Stimulated activated effector memory CD8-positive, alpha-beta T cell treated with anti-CD3 and anti-CD28 coated beads, Interleukin-12 subunit alpha, Interleukin-12 subunit beta, amount 100 ng/mL, for 72 hours (primary cell): ENCODE results near the gene TEKT4.
"Not testable (repeated sequence)": the region's sequence is repeated elsewhere in the genome, so short reads cannot be mapped to it uniquely, and the experiment has no call there.

Experiments
- ATAC-seq: fragments of 150-1000 bp; cut with Tn5 transposase; 2 replicates; pipeline ENCODE4 v1.10.0; 2021
- DNase-seq, 2 donors: peaks; one replicate each; pipeline ENCODE4 v3.0.0; 2021 to 2022; ENCODE audit warnings: low spot score in 2 of 2
- H3K27ac Mint-ChIP-seq: one replicate; pipeline ENCODE4 v1.8.0; 2022; ENCODE audit warnings: mild to moderate bottlenecking, mixed read lengths
- H3K36me3 Mint-ChIP-seq: one replicate; pipeline ENCODE4 v1.8.0; 2022; ENCODE audit warnings: mild to moderate bottlenecking, mixed read lengths
- H3K4me1 Mint-ChIP-seq: one replicate; pipeline ENCODE4 v1.8.0; 2022; ENCODE audit warnings: mixed read lengths
- H3K4me3 Mint-ChIP-seq: one replicate; pipeline ENCODE4 v1.8.0; 2022; ENCODE audit warnings: mild to moderate bottlenecking, mixed read lengths
- H3K9me3 Mint-ChIP-seq: one replicate; pipeline ENCODE4 v1.8.0; 2022; ENCODE audit warnings: mixed read lengths

TEKT4 gene

DNA sequence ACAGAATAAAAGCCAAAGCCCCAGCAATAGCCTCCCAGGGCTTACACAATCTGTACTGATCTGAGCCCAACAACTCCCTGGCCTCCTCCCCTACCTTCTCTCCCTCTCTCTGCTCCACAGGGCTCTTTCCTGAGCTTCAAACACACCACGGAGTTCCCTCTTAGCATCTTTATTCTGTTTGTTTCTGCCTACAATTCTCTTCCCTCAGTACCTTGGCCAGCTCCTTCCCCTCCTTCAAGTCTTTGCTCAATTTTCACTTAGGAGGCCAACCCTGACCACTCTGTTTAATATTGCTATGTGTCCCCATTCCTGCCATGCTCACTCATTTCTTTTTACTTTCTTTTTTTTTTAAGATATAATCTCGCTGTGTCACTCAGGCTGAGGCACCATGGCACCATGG is 53.8 kb downstream of the TEKT4 start:
- H3K36me3 Mint-ChIP-seq, DNase-seq, H3K4me1 Mint-ChIP-seq, H3K4me3 Mint-ChIP-seq, H3K9me3 Mint-ChIP-seq, H3K27ac Mint-ChIP-seq, ATAC-seq: not testable (repeated sequence)
